NCI-H460 (cell line): ENCODE data around the gene KRTAP1-1. TPM values are rescaled to one million over a fixed set of nuclear protein-coding genes. Genes with fewer than 3 reads are reported as not detected.
"Not testable (repeated sequence)": the region's sequence is repeated elsewhere in the genome, so short reads cannot be mapped to it uniquely, and the experiment has no call there.

Experiments
- DNase-seq: peaks from one replicate; pipeline ENCODE4 v3.0.0-alpha.2; 2016; ENCODE audit warnings: low read depth; ENCODE audit errors: extremely low read depth
- polyA plus RNA-seq: library from polyadenylated mRNA; depleted of rRNA; stranded (reverse); fragments of >200 nt; gene quantifications from 2 replicates; pipeline ENCODE4 v1.2.3, GENCODE V29; 2014; cell fraction: nucleus; rRNA removed
- total RNA-seq: library from RNA; depleted of rRNA; stranded (reverse); fragments of >200 nt; shearing (Covaris generic); gene quantifications from 2 replicates; pipeline ENCODE4 v1.2.3, GENCODE V29; 2014; rRNA removed

The KRTAP1-1 gene
- not detected in 2 replicates for total RNA-seq
- not detected in 2 replicates for polyA plus RNA-seq

GRCh38 chr17:41040783-41041571 is at the start of gene KRTAP1-1:
KRTAP1-1 (minus strand) TSS chr17:41041450; CDS start chr17:41041397, 53 bp downstream.
- DNase-seq, result not testable (repeated sequence)

GRCh38 chr17:41088760-41089352 is 47.6 kb upstream of the KRTAP1-1 start:
- DNase-seq, result not testable (repeated sequence)

- not testable (repeated sequence) for DNase-seq
Observed at GRCh38 chr17:41084100-41084856, 43.0 kb upstream of the KRTAP1-1 start, which contains the start of gene KRTAP4-7. KRTAP4-7 (plus strand) TSS chr17:41084150; CDS start chr17:41084207, 57 bp downstream.

- DNase-seq, result not testable (repeated sequence)
Observed at GRCh38 chr17:41083427-41083826, 42.2 kb upstream of the KRTAP1-1 start.

GRCh38 chr17:41082626-41083025 is 41.4 kb upstream of the KRTAP1-1 start:
- DNase-seq, result no peak

GRCh38 chr17:41076788-41077187 is 35.5 kb upstream of the KRTAP1-1 start:
- no peak for DNase-seq

- DNase-seq, result no peak
Observed at GRCh38 chr17:41073676-41074075, 32.4 kb upstream of the KRTAP1-1 start.

GRCh38 chr17:41071606-41072360 is 30.5 kb upstream of the KRTAP1-1 start:
- no peak for DNase-seq

GRCh38 chr17:41069031-41069430 is 27.8 kb upstream of the KRTAP1-1 start:
- DNase-seq, result no peak

- no peak for DNase-seq
Observed at GRCh38 chr17:41067281-41067680, 26.0 kb upstream of the KRTAP1-1 start.

- no peak for DNase-seq
Observed at GRCh38 chr17:41065829-41066624, 24.8 kb upstream of the KRTAP1-1 start, which contains the start of gene KRTAP2-4. KRTAP2-4 (minus strand) TSS chr17:41065879; CDS start chr17:41065845, 34 bp downstream.

- DNase-seq, result not testable (repeated sequence)
Observed at GRCh38 chr17:41065016-41065689, 23.9 kb upstream of the KRTAP1-1 start.

- DNase-seq, result no peak
Observed at GRCh38 chr17:41064301-41064700, 23.1 kb upstream of the KRTAP1-1 start.

- DNase-seq, result no peak
Observed at GRCh38 chr17:41063449-41063848, 22.2 kb upstream of the KRTAP1-1 start.

GRCh38 chr17:41061964-41062363 is 20.7 kb upstream of the KRTAP1-1 start:
- no peak for DNase-seq

GRCh38 chr17:41060052-41060604 is 18.9 kb upstream of the KRTAP1-1 start, which contains the start of gene KRTAP2-3:
KRTAP2-3 (minus strand) TSS chr17:41060114; CDS start chr17:41060050, 64 bp downstream.
- no peak for DNase-seq

GRCh38 chr17:41059276-41060051 is 18.2 kb upstream of the KRTAP1-1 start:
- DNase-seq, result not testable (repeated sequence)

- DNase-seq, result no peak
Observed at GRCh38 chr17:41058741-41059140, 17.5 kb upstream of the KRTAP1-1 start.
